ENCODE results near the gene KRTAP5-9.

DNA sequence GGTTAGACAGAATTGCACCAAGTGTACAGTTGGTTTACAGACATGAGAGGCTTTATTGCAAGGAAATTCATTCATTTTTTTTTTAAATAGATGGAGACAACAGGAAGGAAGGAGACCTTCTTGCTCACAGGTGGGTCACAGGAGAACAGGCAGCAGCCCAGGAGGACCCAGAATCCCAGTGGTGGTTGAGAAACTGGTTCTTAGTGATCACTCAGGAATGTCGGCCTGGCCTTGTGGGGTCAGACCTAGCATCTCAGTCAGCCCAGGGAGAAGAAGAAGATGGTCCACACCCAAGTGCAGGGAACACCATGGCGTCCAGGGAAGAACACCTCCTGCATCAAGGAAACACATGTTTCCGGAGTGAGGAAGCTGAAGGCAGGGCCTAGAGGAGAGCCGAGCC lies 33.6 kb downstream of the KRTAP5-9 start:
- TF ChIP-seq, protein P1, sequence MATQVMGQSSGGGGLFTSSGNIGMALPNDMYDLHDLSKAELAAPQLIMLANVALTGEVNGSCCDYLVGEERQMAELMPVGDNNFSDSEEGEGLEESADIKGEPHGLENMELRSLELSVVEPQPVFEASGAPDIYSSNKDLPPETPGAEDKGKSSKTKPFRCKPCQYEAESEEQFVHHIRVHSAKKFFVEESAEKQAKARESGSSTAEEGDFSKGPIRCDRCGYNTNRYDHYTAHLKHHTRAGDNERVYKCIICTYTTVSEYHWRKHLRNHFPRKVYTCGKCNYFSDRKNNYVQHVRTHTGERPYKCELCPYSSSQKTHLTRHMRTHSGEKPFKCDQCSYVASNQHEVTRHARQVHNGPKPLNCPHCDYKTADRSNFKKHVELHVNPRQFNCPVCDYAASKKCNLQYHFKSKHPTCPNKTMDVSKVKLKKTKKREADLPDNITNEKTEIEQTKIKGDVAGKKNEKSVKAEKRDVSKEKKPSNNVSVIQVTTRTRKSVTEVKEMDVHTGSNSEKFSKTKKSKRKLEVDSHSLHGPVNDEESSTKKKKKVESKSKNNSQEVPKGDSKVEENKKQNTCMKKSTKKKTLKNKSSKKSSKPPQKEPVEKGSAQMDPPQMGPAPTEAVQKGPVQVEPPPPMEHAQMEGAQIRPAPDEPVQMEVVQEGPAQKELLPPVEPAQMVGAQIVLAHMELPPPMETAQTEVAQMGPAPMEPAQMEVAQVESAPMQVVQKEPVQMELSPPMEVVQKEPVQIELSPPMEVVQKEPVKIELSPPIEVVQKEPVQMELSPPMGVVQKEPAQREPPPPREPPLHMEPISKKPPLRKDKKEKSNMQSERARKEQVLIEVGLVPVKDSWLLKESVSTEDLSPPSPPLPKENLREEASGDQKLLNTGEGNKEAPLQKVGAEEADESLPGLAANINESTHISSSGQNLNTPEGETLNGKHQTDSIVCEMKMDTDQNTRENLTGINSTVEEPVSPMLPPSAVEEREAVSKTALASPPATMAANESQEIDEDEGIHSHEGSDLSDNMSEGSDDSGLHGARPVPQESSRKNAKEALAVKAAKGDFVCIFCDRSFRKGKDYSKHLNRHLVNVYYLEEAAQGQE (IDR thresholded peaks at IDR 0.05; ENCODE audit: insufficient read depth in 1 of 2, low read depth in 2 of 2, low read length in 2 of 2) = no peak
- TF ChIP-seq TAF1 (IDR thresholded peaks at IDR 0.05; ENCODE audit: borderline replicate concordance, insufficient read depth, low read length) = no peak
- TF ChIP-seq POLR2AphosphoS5 (IDR thresholded peaks at IDR 0.05; ENCODE audit: low read depth, low read length) = no peak
- TF ChIP-seq SIN3A (IDR thresholded peaks at IDR 0.05; ENCODE audit: borderline replicate concordance, insufficient read depth, low read length) = no peak

Measured in PFSK-1 (cell line).